A549 (cell line): ENCODE results near the gene TMEM231.

Experiments
- EP300 ChIP-seq, 2 experiments: fragments of >200 bp; sonication (Bioruptor Twin); formaldehyde crosslinking; IDR thresholded peaks; 2 replicates in 1 of 2; 3 replicates in 1 of 2; pipeline ENCODE4 v1.6.1; 2016 to 2017
- FOSB ChIP-seq: fragments of 250-450 bp; sonication (Bioruptor Pico); IDR thresholded peaks from 2 replicates; pipeline ENCODE4 v1.5.0; 2020; ENCODE audit warnings: mild to moderate bottlenecking, moderate library complexity
- JUNB ChIP-seq: fragments of >200 bp; sonication (Bioruptor Twin); formaldehyde crosslinking; IDR thresholded peaks from 2 replicates; pipeline ENCODE4 v1.6.1; 2016
- NR3C1 ChIP-seq: fragments of >200 bp; sonication (Bioruptor Twin); formaldehyde crosslinking; IDR thresholded peaks from 3 replicates; pipeline ENCODE4 v1.6.1; 2017
- SMC3 ChIP-seq: fragments of >200 bp; sonication (Bioruptor Twin); formaldehyde crosslinking; IDR thresholded peaks from 3 replicates; pipeline ENCODE4 v1.6.1; 2018; ENCODE audit warnings: inconsistent platforms
- TP53 ChIP-seq: fragments of 250-450 bp; sonication (Bioruptor Pico); IDR thresholded peaks from 2 replicates; pipeline ENCODE4 v1.5.0; 2021; ENCODE audit warnings: mild to moderate bottlenecking, moderate library complexity
- TF ChIP-seq, protein P1 (sequence below): IDR thresholded peaks from 2 replicates; pipeline ENCODE4 v1.6.1; 2012

DNA sequence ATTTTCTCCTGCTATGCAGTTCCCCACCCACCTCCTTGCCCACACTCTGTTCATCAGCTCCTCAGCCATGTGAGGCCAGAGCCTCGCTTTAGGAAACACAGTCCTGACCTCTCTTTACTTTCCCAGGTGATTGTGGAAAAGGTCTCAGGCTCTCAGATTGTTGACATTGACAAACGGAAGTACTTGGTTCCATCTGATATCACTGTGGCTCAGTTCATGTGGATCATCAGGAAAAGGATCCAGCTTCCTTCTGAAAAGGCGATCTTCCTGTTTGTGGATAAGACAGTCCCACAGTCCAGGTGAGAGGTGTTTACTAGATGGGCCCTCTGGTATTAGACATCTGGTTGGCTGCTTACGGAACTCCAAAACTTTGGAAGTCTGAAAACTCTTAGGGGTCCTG lies 11.9 kb upstream of the TMEM231 start:
- no peak for TF ChIP-seq TP53 (CRISPR knock-in tag)
- TF ChIP-seq SMC3, result no peak
- no peak for TF ChIP-seq FOSB (CRISPR knock-in tag)
- TF ChIP-seq, protein P1, sequence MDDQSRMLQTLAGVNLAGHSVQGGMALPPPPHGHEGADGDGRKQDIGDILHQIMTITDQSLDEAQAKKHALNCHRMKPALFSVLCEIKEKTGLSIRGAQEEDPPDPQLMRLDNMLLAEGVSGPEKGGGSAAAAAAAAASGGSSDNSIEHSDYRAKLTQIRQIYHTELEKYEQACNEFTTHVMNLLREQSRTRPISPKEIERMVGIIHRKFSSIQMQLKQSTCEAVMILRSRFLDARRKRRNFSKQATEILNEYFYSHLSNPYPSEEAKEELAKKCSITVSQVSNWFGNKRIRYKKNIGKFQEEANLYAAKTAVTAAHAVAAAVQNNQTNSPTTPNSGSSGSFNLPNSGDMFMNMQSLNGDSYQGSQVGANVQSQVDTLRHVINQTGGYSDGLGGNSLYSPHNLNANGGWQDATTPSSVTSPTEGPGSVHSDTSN, result no peak
- no peak for TF ChIP-seq NR3C1
- no peak for TF ChIP-seq JUNB
- TF ChIP-seq EP300 (IDR thresholded peaks at IDR 0.05), result no peak
